Common myeloid progenitor, CD34-positive (primary cell): ENCODE measurements around the gene YIPF5. TPM values are rescaled to one million over a fixed set of nuclear protein-coding genes. Genes with fewer than 3 reads are reported as not detected.

Experiments used
- CTCF ChIA-PET: fragments of 350-600 bp; sonication (Branson Sonifier 250); formaldehyde crosslinking; loops from one replicate; lab custom pipeline; 2021; ENCODE audit warnings: antibody characterized with exemption; lab: Charles Lee
- POLR2A ChIA-PET: fragments of 350-600 bp; sonication (Branson Sonifier 250); formaldehyde crosslinking; loops from one replicate; lab custom pipeline; 2021; ENCODE audit warnings: antibody characterized with exemption; lab: Charles Lee
- DNase-seq, 3 donors: peaks; one replicate each; pipeline versions ENCODE4 v3.0.0 to v3.0.0-alpha.2; 2013
- H3K27ac ChIP-seq, 2 experiments: 1 replicate in 1 of 2; 2 replicates in 1 of 2; pipeline ENCODE4 v1.7.0; 2013; ENCODE audit warnings: inconsistent platforms in 2 of 2, low read length in 2 of 2, mild to moderate bottlenecking in 2 of 2, low read depth in 1 of 2, moderate library complexity in 1 of 2; ENCODE audit not compliant: severe bottlenecking in 2 of 2, insufficient read depth in 1 of 2, poor library complexity in 1 of 2
- H3K27me3 ChIP-seq, 5 experiments: replicated peaks in 2 of 5; 1 replicate in 3 of 5; 2 replicates in 2 of 5; pipeline versions ENCODE4 v1.6.1 to v1.7.0; 2013; ENCODE audit warnings: low read length in 4 of 5, mild to moderate bottlenecking in 2 of 5, moderate library complexity in 2 of 5, inconsistent platforms in 1 of 5; ENCODE audit not compliant: insufficient read depth in 5 of 5, control insufficient read depth in 4 of 5
- H3K36me3 ChIP-seq, 4 experiments: 1 replicate in 2 of 4; 2 replicates in 2 of 4; pipeline versions ENCODE4 v1.6.1 to v1.7.0; 2013; ENCODE audit warnings: low read length in 3 of 4, control low read depth in 1 of 4, mild to moderate bottlenecking in 1 of 4; ENCODE audit not compliant: control insufficient read depth in 4 of 4, insufficient read depth in 4 of 4
- H3K4me1 ChIP-seq, 4 experiments: 1 replicate in 3 of 4; 2 replicates in 1 of 4; pipeline versions ENCODE4 v1.6.1 to v1.7.1; 2013; ENCODE audit warnings: low read length in 3 of 4, mild to moderate bottlenecking in 3 of 4, control low read depth in 1 of 4, inconsistent platforms in 1 of 4, moderate library complexity in 1 of 4; ENCODE audit not compliant: control insufficient read depth in 4 of 4, insufficient read depth in 4 of 4; ENCODE audit errors: control extremely low read depth in 1 of 4
- H3K4me3 ChIP-seq, 7 experiments: 1 replicate in 4 of 7; 2 replicates in 3 of 7; pipeline versions ENCODE4 v1.5.1 to v1.7.0; 2013; ENCODE audit warnings: mild to moderate bottlenecking in 7 of 7, low read length in 6 of 7, moderate library complexity in 6 of 7, inconsistent platforms in 2 of 7, low read depth in 2 of 7, control low read depth in 1 of 7; ENCODE audit not compliant: insufficient read depth in 4 of 7, control insufficient read depth in 1 of 7; ENCODE audit errors: extremely low read depth in 1 of 7
- H3K9me3 ChIP-seq, 5 experiments: 1 replicate in 4 of 5; 2 replicates in 1 of 5; pipeline versions ENCODE4 v1.6.1 to v1.7.1; 2013; ENCODE audit warnings: low read length in 4 of 5, mild to moderate bottlenecking in 2 of 5, inconsistent platforms in 1 of 5, low read depth in 1 of 5, moderate library complexity in 1 of 5; ENCODE audit not compliant: control insufficient read depth in 4 of 5, insufficient read depth in 2 of 5; ENCODE audit errors: control extremely low read depth in 1 of 5
- WGBS: methylation state at CpG from one replicate; pipeline ENCODE4 v1.1.5; 2013; ENCODE audit not compliant: insufficient coverage; 5-methylcytosine and 5-hydroxymethylcytosine counted together
- polyA plus RNA-seq: library from polyadenylated mRNA; unstranded; fragments of 120-200 nt; gene quantifications from one replicate; pipeline ENCODE4 v1.2.1, GENCODE V29; 2013

YIPF5 gene
- 13.9 TPM for polyA plus RNA-seq

DNA sequence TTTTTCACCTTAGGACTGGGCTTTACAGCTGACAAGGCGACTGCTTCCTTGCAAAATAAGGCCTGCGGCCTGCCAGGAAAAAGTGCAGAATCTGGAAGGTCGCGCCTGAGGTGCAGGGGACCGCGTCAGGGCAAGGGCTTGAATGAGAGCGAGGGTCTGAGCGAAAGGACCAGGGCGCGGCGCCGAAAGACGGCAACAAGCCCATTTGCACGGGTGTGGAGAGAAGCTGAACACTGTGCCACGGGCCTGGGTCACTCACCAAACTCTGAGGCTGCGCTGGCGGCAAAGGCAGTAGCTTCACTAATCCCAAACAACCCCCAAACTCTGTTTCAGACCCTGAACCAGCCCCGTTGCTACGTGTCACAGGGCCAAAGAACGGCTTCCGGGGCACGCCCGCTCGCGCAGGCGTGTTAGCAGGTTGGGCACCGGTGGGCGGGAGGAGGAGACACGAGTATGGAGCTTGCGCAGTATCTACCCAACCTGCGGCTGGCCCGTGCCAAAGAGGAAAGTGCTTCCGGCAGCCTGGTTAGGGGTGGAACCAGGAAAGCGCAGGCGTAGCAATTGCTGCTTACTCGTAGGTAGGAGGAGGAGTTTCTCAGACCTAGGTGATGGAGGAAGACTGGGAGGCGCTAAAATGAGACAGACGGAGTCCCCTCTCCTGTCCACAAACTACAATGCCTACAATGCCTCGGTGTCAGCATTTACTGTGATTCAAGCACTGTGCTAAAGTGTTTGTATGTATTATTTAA, at the start of gene YIPF5, which contains the start of gene KCTD16:
YIPF5 (minus strand) TSS at position 384 of the 749 bp plus-strand sequence. CDS start 704 bp downstream, outside the sequence.
KCTD16 (plus strand) TSS at position 598 of the 749 bp plus-strand sequence.
- ChIA-PET POLR2A (interaction anchor here (0.6 to 0.8 kb wide), 2 partner anchors 18 to 1665 kb away, joined by 3 read pairs; partner anchors contain the start of gene PRELID2), CTCF (interaction anchor here (1.0 to 3.3 kb wide), 9 partner anchors 9 to 34 kb away, joined by 3 to 22 read pairs (median 5); no protein-coding TSS in a partner anchor)
- H3K27ac ChIP-seq = peak within 1 kb of the TSS; percentile 81 to 93
- WGBS = under 1% methylated on average over 33 of the region's 39 CpGs
- peaks cover 3 to 17% (median 9%) of the 10 kb centered on the region in 4 experiments for H3K4me1 ChIP-seq
- peaks cover 2 to 7% (median 6%) of the 10 kb centered on the region in 4 experiments for H3K36me3 ChIP-seq
- DNase-seq = peak; percentile 96 to 97 (median 97)
- H3K9me3 ChIP-seq = no peaks in the 10 kb centered on the region
- peak within 1 kb of the TSS; percentile 54 to 99 (median 93) for H3K4me3 ChIP-seq
- H3K27me3 ChIP-seq = peaks cover 0 to 2% (median 0%) of the 10 kb centered on the region in 5 experiments

DNA sequence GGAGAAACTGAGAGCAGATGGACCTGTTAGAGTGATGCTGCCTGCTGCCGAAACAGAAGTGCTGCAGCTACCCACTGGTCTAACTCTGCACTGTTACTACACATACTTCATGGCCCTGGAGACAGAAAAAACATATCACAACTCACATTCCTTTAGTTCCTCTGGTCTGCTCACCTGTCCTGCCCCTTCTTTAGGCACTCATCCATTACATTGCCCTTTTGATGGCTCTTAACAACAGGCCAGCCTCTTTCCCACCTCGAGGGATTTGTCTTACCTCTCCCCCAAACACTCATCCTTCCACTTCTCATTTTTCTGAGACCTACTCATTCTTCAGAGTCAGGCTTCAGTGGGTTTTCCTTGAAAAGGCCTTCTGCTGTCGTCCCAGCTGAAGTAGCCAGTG, 49.4 kb upstream of the YIPF5 start:
- DNase-seq = no peak
- WGBS = 86% methylated on average over 3 of the region's 3 CpGs
- CTCF ChIA-PET = no interaction called here
- POLR2A ChIA-PET = no interaction called here
- Histone ChIP-seq H3K27me3 (no peaks in the 10 kb centered on the region), H3K9me3 (no peaks in the 10 kb centered on the region), H3K4me1 (no peaks in the 10 kb centered on the region), H3K4me3 (no peak overlapping the region), H3K27ac (no peak overlapping the region), H3K36me3 (no peaks in the 10 kb centered on the region)

DNA sequence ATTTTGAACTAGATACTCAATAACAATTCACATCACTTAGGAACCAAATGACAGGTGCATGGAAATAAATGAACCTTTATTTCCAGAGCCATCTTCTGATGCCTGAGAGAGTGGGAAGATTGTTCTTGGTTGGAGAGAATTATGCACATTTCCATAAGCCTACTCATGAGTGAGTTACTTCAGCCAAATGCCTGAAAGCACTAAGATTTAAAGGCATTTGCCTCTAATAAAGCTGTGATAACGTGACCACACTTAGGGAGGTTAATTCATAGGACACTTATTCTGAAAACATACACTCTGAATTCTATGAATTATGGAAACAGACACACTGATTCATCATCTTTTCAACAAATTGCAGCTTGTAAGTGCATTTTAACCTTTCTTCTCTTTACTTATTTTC, 40.2 kb upstream of the YIPF5 start:
- no peak overlapping the region for H3K4me3 ChIP-seq
- peaks cover 6 to 21% (median 13%) of the 10 kb centered on the region in 5 experiments for H3K27me3 ChIP-seq
- DNase-seq = no peak
- WGBS = 83% methylated on average over 1 of the region's 1 CpG
- no peaks in the 10 kb centered on the region for H3K4me1 ChIP-seq
- POLR2A ChIA-PET = no interaction called here
- H3K36me3 ChIP-seq = no peaks in the 10 kb centered on the region
- CTCF ChIA-PET = no interaction called here
- H3K9me3 ChIP-seq = no peaks in the 10 kb centered on the region
- no peak overlapping the region for H3K27ac ChIP-seq

DNA sequence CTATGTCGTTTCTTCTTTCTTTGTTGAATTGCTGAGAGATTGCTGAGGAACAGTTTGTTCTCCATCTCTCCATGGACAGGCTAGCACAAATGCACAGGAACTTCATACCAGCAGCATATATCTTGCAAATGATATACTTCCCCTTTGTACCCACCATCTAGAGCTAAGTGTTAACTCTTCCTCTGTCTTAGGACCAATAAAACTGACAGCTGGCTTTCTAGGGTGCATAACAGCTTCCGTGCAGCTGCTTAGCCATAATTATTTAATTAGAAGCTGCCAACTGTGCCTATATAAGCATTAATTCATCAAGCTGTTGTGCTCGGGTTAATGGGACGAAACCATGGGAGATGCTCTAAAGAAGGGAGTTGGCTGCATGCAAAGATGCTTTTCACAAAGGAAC, 38.9 kb upstream of the YIPF5 start:
- H3K27me3 ChIP-seq = peaks cover 6 to 34% (median 24%) of the 10 kb centered on the region in 5 experiments
- CTCF ChIA-PET = no interaction called here
- no peaks in the 10 kb centered on the region for H3K9me3 ChIP-seq
- no peak overlapping the region for H3K4me3 ChIP-seq
- POLR2A ChIA-PET = interaction anchor here (0.5 kb wide), 1 partner anchor 108 kb away, joined by 3 read pairs; no protein-coding TSS in a partner anchor
- no peak overlapping the region for H3K27ac ChIP-seq
- H3K36me3 ChIP-seq = no peaks in the 10 kb centered on the region
- DNase-seq = peak in 1 of 3 donors; percentile 12
- H3K4me1 ChIP-seq = peaks cover 0 to 6% (median 5%) of the 10 kb centered on the region in 4 experiments
- 90% methylated on average over 2 of the region's 4 CpGs for WGBS

DNA sequence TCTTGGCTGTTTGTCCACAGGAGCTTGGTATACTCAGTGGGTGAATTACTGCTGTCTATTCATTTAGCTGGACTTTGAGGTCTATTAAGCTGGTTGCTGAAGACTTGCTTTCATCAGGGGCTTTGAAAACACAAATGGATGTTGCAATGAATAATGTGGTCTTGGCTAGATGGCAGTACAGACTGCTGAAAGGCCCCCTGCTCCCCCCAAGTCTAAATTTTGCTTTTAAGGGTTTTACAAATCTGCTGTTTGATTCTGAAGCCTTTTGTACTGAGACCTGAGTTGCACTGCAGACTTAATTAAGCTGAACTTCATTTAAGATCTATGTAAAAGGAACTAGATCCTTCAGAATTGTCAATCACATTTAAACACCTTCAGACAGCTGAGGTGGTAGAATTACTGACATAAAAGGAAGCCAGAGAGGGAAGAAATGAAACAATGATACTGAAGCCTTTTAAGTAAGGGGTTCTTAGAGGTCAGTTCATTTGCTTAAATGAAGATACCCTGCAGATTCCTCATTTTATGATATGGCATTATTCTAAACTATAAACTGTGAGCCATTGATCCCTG, 37.5 kb upstream of the YIPF5 start:
- Histone ChIP-seq H3K27ac (no peak overlapping the region), H3K4me3 (no peak overlapping the region), H3K27me3 (peaks cover 6 to 39% (median 28%) of the 10 kb centered on the region in 5 experiments), H3K9me3 (no peaks in the 10 kb centered on the region), H3K36me3 (no peaks in the 10 kb centered on the region), H3K4me1 (peaks cover 0 to 6% (median 5%) of the 10 kb centered on the region in 4 experiments)
- no peak for DNase-seq
- ChIA-PET POLR2A (no interaction called here), CTCF (interaction anchor here (1.8 kb wide), 1 partner anchor 9 kb away, joined by 5 read pairs; no protein-coding TSS in a partner anchor)

DNA sequence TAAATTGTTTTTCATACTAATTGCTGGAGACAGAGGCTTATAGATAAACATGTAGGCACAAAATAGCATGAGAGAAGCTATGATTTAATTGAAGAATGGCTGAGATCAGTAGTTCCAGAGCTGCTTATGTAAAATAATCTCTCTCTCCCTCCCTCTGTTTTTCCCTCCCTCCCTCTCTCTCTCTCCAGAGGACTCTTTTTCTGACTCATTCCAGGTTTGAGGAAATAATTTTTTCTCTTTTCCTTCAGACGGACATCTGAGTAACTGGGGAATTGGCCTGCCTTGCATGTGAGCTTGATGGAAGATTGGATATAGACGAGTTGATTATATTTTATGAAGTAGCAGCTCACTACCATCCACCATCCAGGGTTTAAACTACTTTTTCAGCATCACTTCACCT, 35.7 kb upstream of the YIPF5 start:
- no CpG with 5 or more reads among the region's 2 CpGs for WGBS
- Histone ChIP-seq H3K4me1 (peaks cover 0 to 6% (median 5%) of the 10 kb centered on the region in 4 experiments), H3K36me3 (no peaks in the 10 kb centered on the region), H3K27ac (no peak overlapping the region), H3K27me3 (peaks cover 6 to 36% (median 28%) of the 10 kb centered on the region in 5 experiments), H3K4me3 (no peak overlapping the region), H3K9me3 (no peaks in the 10 kb centered on the region)
- CTCF ChIA-PET = interaction anchor here (2.6 kb wide), 1 partner anchor 1032 kb away, joined by 7 read pairs; no protein-coding TSS in a partner anchor
- POLR2A ChIA-PET = interaction anchor here (0.6 kb wide), 1 partner anchor 77 kb away, joined by 4 read pairs; no protein-coding TSS in a partner anchor
- no peak for DNase-seq
